ENCODE measurements around the gene CFAP20. TPM values are rescaled to one million over a fixed set of nuclear protein-coding genes. Genes with fewer than 3 reads are reported as not detected.

Gene CFAP20
- total RNA-seq, 2 experiments from 2014 or later = 40.7 to 46.7 TPM

DNA sequence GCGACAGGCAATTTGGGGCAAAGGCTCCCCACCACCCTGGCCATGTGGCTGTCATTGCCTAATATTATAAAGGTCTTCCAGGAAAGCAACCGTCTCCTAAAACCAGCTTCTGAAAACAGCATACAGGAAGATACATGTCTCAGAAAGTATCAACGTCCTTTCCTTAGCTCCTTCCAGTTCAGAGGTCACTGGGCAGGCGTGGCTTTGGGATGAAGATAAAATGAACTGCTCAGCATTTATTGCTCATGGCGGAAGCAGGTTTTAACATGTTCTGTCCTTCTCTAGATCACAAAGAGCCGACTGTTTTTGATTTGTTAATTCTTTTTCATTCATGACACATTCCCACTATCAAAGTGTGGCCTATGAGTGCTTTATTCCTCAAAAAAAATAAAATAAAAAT lies 8.0 kb downstream of the CFAP20 start:
- no peaks in the 10 kb centered on the region for H3K27me3 Mint-ChIP-seq
- CTCF ChIA-PET = interaction anchor here (1.1 to 1.3 kb wide), 3 partner anchors 8 to 121 kb away, joined by 3 to 6 read pairs (median 5); no protein-coding TSS in a partner anchor
- no peaks in the 10 kb centered on the region for H3K9me3 Mint-ChIP-seq
- peaks cover 42% of the 10 kb centered on the region for H3K4me1 Mint-ChIP-seq
- peaks cover 2% of the 10 kb centered on the region for H3K36me3 Mint-ChIP-seq (ENCODE audit: low read depth)
- DNase-seq = no peak
- H3K27ac Mint-ChIP-seq = no peak overlapping the region
- POLR2A ChIA-PET = no interaction called here
- no peak overlapping the region for H3K4me3 Mint-ChIP-seq

DNA sequence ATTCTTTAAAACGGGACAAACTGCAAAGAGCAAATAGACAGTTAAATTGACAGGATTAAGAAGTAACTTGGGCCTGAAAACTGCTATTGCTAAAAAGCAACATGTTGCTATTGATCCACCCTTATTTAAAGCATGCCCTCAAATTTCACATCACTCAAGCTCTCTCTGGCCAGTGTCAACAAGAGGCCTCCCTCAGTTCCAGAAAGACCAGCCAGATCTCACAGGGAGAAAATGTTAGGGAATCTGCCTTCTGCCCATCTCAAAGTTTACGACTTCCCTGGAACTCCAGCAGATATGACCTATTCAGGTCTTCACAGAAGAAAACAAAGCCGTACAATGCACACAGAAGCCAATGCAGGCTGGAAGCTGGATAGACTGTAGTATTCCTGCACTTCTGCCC lies 8.9 kb downstream of the CFAP20 start:
- H3K4me1 Mint-ChIP-seq = peaks cover 35% of the 10 kb centered on the region
- POLR2A ChIA-PET = no interaction called here
- no peak overlapping the region for H3K4me3 Mint-ChIP-seq
- CTCF ChIA-PET = interaction anchor here (1.3 kb wide), 1 partner anchor 120 kb away, joined by 3 read pairs; no protein-coding TSS in a partner anchor
- DNase-seq = no peak
- no peaks in the 10 kb centered on the region for H3K9me3 Mint-ChIP-seq
- no peaks in the 10 kb centered on the region for H3K27me3 Mint-ChIP-seq
- H3K36me3 Mint-ChIP-seq (ENCODE audit: low read depth) = peaks cover 9% of the 10 kb centered on the region
- no peak overlapping the region for H3K27ac Mint-ChIP-seq

DNA sequence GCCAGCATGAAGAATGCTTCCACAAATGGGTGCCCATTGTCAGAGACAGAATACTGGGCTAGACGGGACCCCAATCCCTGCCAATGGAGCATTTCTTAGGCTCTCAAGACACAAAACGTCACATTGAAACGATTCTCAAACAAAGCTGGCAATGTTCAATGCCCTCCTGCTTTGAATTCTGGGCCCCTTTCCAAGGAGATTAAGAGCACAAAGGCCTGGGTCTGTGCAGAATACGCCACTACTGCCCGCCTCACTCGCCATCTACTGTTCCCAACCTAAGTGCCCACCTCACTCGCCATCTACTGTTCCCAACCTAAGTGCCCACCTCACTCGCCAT lies 9.7 kb downstream of the CFAP20 start:
- POLR2A ChIA-PET = no interaction called here
- Mint-ChIP-seq H3K4me3 (no peak overlapping the region), H3K27ac (no peak overlapping the region), H3K4me1 (peaks cover 31% of the 10 kb centered on the region), H3K27me3 (no peaks in the 10 kb centered on the region), H3K36me3 (ENCODE audit: low read depth) (peaks cover 16% of the 10 kb centered on the region), H3K9me3 (no peaks in the 10 kb centered on the region)
- DNase-seq = no peak
- CTCF ChIA-PET = no interaction called here

DNA sequence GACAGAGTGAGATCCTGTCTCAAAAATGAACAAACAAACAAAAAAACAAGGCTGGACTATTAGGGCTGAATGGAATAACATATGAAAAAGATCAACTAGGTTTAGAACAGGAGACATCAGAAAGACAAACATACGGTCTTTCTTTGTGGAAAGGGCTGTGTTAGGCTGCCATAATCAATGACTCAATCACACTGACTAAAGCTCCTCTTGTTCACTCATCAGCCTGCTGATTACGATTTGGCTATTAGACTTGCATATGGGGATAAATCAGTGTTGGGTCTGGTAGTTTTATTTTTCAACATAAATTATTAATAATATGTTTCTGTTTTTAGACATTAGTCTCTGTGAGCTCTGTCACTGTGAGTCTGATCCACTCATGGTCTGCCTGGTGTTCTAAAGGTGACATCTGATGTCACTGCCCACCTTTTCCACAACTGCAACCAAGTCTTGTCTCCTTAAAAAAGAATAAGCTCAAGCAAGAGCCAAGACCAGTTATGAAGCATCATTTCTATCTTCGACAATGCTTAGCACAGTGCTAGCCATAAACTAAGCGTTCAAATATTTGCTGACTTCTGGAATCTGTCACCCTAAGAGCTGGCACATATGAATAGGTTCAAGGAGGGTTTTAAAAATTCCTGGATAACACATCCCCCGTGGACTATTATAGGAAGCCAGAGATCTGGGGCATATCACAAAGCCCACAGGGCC lies 10.2 kb downstream of the CFAP20 start:
- no peak overlapping the region for H3K4me3 Mint-ChIP-seq

DNA sequence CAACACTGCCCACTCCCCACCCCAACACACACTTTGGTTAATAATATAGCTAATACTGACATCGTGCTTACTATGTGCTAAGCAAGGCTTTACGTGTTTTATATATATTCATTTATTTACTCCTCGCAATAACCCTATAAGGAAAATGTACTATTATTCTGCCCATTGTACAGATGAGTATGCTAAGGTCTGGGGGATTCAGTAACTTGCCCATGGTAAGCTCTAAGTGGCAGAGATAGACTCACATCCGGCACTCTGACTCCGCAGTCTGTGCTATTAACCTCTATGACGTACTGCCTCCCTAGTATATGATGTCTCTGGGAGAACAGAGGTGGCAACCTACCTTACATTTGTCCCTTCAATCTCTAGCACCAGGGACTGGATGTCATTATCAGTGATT lies 12.7 kb downstream of the CFAP20 start:
- H3K9me3 Mint-ChIP-seq = no peaks in the 10 kb centered on the region
- H3K4me1 Mint-ChIP-seq = peaks cover 13% of the 10 kb centered on the region
- no peak overlapping the region for H3K4me3 Mint-ChIP-seq
- H3K36me3 Mint-ChIP-seq (ENCODE audit: low read depth) = peaks cover 31% of the 10 kb centered on the region
- H3K27me3 Mint-ChIP-seq = no peaks in the 10 kb centered on the region
- no peak overlapping the region for H3K27ac Mint-ChIP-seq
- ChIA-PET POLR2A (no interaction called here), CTCF (interaction anchor here (0.9 to 2.2 kb wide), 3 partner anchors 10 to 19 kb away, joined by 3 to 7 read pairs (median 3); partner anchors contain the start of gene CFAP20)
- DNase-seq = no peak

More for the DNA sequence above, 10.2 kb downstream of the CFAP20 start:
- ChIA-PET CTCF (interaction anchor here (0.6 to 1.6 kb wide), 4 partner anchors 9 to 1699 kb away, joined by 3 to 5 read pairs (median 3); no protein-coding TSS in a partner anchor), POLR2A (no interaction called here)
- no peaks in the 10 kb centered on the region for H3K27me3 Mint-ChIP-seq
- no peaks in the 10 kb centered on the region for H3K9me3 Mint-ChIP-seq
- peaks cover 26% of the 10 kb centered on the region for H3K4me1 Mint-ChIP-seq
- DNase-seq = no peak
- no peak overlapping the region for H3K27ac Mint-ChIP-seq
- H3K36me3 Mint-ChIP-seq (ENCODE audit: low read depth) = peaks cover 17% of the 10 kb centered on the region

DNA sequence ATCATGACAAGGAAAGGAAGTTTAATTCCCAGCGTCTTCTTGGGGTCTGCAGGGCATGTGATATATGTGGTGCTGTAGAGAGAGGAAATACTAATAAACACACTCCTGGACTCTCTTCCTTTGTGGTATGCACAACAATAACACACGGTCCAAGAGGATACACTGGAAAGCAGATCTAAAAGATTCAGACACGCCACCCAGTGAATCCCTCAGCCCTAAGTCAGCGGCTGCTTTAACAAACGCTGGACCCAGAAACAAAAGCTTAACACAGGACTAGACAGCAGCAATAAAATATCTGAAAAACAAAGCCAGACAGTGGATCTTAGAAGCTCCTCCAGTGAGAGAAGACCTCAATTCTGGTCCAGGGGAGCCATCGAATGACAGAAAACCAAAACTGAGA lies 13.1 kb downstream of the CFAP20 start:
- ChIA-PET CTCF (interaction anchor here (0.6 to 2.2 kb wide), 4 partner anchors 11 to 240 kb away, joined by 3 to 7 read pairs (median 4); partner anchors contain the start of gene CFAP20), POLR2A (no interaction called here)
- no peak overlapping the region for H3K4me3 Mint-ChIP-seq
- H3K27ac Mint-ChIP-seq = no peak overlapping the region
- H3K4me1 Mint-ChIP-seq = peaks cover 10% of the 10 kb centered on the region
- no peaks in the 10 kb centered on the region for H3K27me3 Mint-ChIP-seq
- no peaks in the 10 kb centered on the region for H3K9me3 Mint-ChIP-seq
- no peak for DNase-seq
- H3K36me3 Mint-ChIP-seq (ENCODE audit: low read depth) = peaks cover 31% of the 10 kb centered on the region

DNA sequence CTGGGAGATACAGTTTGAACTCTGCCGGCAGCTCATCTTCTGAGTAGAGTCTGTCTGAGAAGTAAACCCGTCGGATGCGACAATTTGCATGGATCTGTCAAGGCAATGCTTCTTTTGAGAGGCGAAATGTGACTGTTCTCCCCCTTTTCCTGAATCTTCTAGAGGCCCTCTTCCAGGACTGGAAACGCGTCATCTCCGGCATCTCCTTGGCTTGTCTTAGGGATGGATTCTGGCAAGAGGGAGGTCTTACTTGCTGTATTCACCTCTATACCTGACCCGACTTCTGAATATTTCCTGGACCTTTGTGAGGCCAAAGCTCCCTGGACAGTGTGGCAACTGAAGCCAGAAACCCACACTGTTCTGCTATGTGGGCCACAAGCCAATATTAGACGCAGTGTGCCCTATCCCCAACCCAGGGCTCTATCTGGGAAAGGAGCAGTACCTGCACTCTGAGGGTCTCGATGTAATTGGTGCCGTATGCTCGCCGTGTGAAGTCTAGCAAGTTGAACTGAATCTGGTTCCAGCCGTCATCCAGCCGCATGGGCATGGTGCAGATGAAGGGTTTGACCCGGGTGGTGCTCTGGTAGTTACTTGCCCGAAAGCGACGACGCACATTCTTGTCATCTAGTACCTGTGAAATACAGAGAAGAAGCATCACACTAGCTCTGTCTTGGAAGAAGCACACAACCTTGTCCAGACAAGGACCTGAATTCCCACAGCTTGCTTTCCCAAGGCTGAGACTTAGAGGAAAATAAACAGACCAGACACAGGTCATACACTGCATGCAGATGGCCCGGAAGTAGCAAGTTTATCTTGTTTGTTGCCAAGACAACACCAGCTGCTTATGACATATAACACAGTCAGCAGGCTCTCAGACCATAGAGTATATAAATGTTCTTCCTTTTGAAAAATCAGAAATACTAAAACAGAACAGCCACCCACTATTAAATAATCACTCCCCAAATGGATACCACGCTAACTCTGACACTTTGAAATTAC lies 14.1 kb downstream of the CFAP20 start:
- H3K9me3 Mint-ChIP-seq = no peaks in the 10 kb centered on the region
- no peak overlapping the region for H3K4me3 Mint-ChIP-seq
- H3K36me3 Mint-ChIP-seq (ENCODE audit: low read depth) = peaks cover 31% of the 10 kb centered on the region
- H3K4me1 Mint-ChIP-seq = peaks cover 5% of the 10 kb centered on the region
- CTCF ChIA-PET = interaction anchor here (0.6 to 2.2 kb wide), 3 partner anchors 11 to 239 kb away, joined by 4 to 7 read pairs (median 4); no protein-coding TSS in a partner anchor
- no peaks in the 10 kb centered on the region for H3K27me3 Mint-ChIP-seq
- POLR2A ChIA-PET = no interaction called here
- no peak for DNase-seq
- H3K27ac Mint-ChIP-seq = no peak overlapping the region

DNA sequence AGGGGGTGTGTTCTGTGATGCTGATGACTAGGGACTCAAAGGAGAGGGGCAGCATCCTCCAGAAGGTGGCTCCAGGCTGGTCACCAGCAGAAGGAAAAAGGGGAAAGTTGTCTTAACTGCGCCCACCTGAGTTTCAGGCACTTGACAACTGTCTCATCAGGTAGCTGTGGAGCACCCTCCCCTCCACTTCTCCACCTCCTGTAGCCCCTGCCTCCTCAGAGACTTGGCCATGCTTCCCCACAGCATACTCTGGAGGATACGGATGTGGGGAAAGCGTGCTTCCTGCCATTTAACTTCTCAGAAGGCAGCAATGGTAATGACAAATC lies 17.9 kb downstream of the CFAP20 start:
- DNase-seq = no peak
- H3K27me3 Mint-ChIP-seq = peaks cover 2% of the 10 kb centered on the region
- H3K36me3 Mint-ChIP-seq (ENCODE audit: low read depth) = peaks cover 31% of the 10 kb centered on the region
- H3K9me3 Mint-ChIP-seq = no peaks in the 10 kb centered on the region
- POLR2A ChIA-PET = no interaction called here
- H3K4me3 Mint-ChIP-seq = no peak overlapping the region
- no peak overlapping the region for H3K27ac Mint-ChIP-seq
- CTCF ChIA-PET = no interaction called here
- no peaks in the 10 kb centered on the region for H3K4me1 Mint-ChIP-seq

DNA sequence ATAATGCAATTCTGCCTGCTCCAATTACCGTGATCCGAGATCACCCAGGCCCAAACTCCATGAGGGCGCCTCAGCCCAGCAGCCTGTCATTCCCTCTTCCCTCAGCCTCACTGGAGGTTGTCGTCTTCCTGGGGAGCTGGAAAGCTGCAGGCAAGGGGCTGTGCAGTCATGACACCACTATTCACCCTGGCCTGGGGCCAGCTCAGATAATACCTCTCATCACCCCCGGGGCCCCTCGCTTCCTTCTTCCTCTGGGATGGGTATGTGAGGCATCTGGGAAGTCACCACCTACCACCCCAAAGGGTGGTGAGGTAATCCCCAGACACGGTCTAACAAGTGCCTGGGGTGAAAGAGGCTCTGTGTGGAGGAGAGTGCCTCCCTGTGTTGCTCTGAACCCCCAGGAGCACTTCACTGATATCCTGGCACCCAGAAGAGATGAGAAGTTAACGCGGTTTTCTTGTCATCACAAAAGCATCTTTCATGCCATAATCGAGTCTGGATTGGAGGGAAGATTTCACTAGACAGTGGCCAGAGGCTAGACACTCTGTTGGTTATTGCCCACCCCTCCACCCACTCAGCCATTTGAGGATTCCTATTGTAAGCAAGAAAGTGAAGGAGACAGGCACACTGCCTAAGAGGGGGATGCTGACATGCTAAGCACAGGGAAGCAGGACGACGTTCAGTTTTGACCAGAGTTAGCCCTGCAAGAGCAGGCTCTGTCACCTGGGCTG lies 18.4 kb downstream of the CFAP20 start:
- ChIA-PET POLR2A (no interaction called here), CTCF (interaction anchor here (1.5 kb wide), 1 partner anchor 10 kb away, joined by 5 read pairs; no protein-coding TSS in a partner anchor)
- Mint-ChIP-seq H3K27me3 (peaks cover 2% of the 10 kb centered on the region), H3K4me3 (no peak overlapping the region), H3K27ac (no peak overlapping the region), H3K4me1 (peaks cover 1% of the 10 kb centered on the region), H3K9me3 (no peaks in the 10 kb centered on the region), H3K36me3 (ENCODE audit: low read depth) (peaks cover 30% of the 10 kb centered on the region)
- no peak for DNase-seq

DNA sequence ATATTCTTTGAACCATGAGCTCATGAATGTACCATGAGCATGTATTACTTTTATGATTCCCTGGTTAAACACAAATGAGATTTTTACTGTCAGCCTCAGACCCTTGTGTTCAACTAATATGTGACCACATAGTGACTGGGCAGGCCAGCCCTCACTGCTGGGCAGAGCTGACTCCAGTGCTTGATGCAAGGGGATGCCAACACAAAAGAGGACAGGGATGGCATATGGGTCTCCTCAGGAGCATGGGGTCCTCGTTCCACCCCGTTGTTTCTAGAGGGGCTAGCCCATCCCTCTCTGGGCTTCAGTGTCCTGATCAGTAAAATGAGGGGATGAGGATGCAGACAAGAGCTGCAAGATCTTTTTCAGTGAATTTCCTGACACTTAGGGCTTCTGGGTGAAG lies 19.3 kb downstream of the CFAP20 start:
- ChIA-PET CTCF (interaction anchor here (1.2 to 1.9 kb wide), 5 partner anchors 9 to 16 kb away, joined by 3 to 8 read pairs (median 5); no protein-coding TSS in a partner anchor), POLR2A (no interaction called here)
- Mint-ChIP-seq H3K27ac (peak overlapping the region; percentile 7), H3K9me3 (no peaks in the 10 kb centered on the region), H3K27me3 (peaks cover 2% of the 10 kb centered on the region), H3K4me1 (peaks cover 7% of the 10 kb centered on the region), H3K36me3 (ENCODE audit: low read depth) (peaks cover 21% of the 10 kb centered on the region), H3K4me3 (no peak overlapping the region)
- no peak for DNase-seq

DNA sequence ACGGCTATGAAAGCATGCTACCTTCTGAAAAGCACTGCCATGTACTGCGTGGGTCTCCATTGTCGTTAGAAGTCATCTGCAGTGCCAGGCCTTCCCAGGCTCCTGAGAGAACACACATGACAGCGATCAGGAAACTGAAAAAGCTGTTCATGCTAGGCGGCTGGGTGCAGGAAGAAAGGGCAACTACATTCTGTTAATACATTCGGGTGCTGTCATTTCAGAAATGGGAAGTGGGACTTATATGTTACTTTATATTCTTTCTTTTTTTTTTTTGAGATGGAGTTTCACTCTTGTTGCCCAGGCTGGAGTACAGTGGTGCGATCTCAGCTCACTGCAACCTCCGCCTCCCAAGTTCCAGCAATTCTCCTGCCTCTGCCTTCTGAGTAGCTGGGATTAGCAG lies 19.9 kb downstream of the CFAP20 start:
- ChIA-PET POLR2A (no interaction called here), CTCF (interaction anchor here (1.2 to 1.9 kb wide), 5 partner anchors 9 to 17 kb away, joined by 3 to 8 read pairs (median 5); no protein-coding TSS in a partner anchor)
- Mint-ChIP-seq H3K27ac (no peak overlapping the region), H3K36me3 (ENCODE audit: low read depth) (peaks cover 18% of the 10 kb centered on the region), H3K4me3 (no peak overlapping the region), H3K4me1 (peaks cover 7% of the 10 kb centered on the region), H3K9me3 (no peaks in the 10 kb centered on the region), H3K27me3 (peaks cover 2% of the 10 kb centered on the region)
- DNase-seq = no peak

DNA sequence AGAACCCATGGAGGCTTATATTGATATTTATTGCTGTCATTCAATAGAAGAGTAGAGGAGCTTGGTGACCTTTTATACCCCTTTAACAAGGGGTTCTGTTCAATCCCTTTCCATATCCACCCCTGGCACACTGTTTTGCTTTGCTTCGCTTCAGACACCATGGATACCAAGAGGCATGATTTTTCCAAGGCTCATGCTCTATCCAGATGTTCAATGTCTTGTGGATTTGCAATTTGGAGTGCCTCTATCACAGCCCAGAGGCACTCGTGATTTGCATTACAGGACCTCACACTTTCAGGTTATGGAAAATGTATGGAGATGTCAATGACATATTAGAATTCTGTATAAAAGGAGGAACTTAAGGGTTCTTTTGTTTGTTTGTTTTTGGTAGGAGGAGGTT lies 21.5 kb downstream of the CFAP20 start:
- peaks cover 4% of the 10 kb centered on the region for H3K36me3 Mint-ChIP-seq (ENCODE audit: low read depth)
- no peak overlapping the region for H3K4me3 Mint-ChIP-seq
- no peak overlapping the region for H3K27ac Mint-ChIP-seq
- ChIA-PET POLR2A (no interaction called here), CTCF (interaction anchor here (1.9 kb wide), 1 partner anchor 10 kb away, joined by 10 read pairs; no protein-coding TSS in a partner anchor)
- H3K27me3 Mint-ChIP-seq = peaks cover 2% of the 10 kb centered on the region
- H3K9me3 Mint-ChIP-seq = no peaks in the 10 kb centered on the region
- peaks cover 7% of the 10 kb centered on the region for H3K4me1 Mint-ChIP-seq
- DNase-seq = no peak
